SK-N-MC (cell line): ENCODE measurements around the gene BBLN.

ENCODE experiments used
- EZH2 ChIP-seq: fragments of 200-600 bp; sonication (generic); IDR thresholded peaks from one replicate; pipeline ENCODE4 v1.6.1; 2017; ENCODE audit warnings: antibody characterized with exemption
- POLR2AphosphoS5 ChIP-seq: IDR thresholded peaks from 2 replicates; pipeline ENCODE4 v1.6.1; 2012; ENCODE audit warnings: mild to moderate bottlenecking, low read depth, low read length, borderline replicate concordance

- no peak for TF ChIP-seq POLR2AphosphoS5
- no peak for TF ChIP-seq EZH2
Measured at GRCh38 chr9:128153060-128153946, 6.8 kb upstream of the BBLN start.
